ENCODE measurements around the gene NOXA1.

NOXA1 gene

DNA sequence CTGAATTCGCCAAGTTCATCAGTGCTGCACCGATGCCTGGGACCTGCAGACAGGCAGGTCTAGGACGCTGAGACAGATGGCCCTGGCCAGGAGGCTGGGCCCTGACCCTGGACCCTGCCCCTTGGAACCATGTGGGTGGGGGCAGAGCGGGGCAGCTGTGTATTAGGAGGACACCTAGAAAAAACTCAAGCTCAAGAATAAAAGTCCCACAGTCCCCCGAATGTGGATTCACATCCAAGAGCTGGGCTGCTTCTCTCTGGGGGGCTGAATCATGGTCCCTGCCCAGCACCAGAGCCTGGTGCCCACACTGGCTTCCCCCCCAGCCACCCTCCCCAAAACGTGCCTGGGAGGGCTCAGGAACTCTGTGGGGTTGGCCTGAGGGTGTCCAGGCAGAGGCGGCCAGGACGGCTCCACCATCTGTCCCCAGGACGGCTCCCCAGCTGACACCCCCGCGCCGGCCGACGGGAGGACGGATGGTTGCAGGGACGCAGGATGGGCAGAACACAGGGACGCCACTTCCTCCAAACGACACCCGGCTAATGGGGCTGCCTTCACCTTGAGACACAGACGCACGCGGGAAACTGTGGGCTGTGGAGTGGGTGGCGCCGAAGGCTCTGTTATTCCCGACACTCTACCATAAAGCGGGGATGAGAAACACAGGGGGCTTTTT, 35.2 kb upstream of the NOXA1 start:
- Histone ChIP-seq H3K36me3 (replicated peaks) (no peaks in the 10 kb centered on the region), H3K27me3 (replicated peaks) (no peaks in the 10 kb centered on the region), H3K4me3 (ENCODE audit: low read depth, low read length) (no peak overlapping the region), H3K27ac (no peak overlapping the region)
- in situ Hi-C loops (cut with HindIII; ENCODE audit: low pct_ligation_motif_present, low sequenced_read_pairs), result no loop called here
- TF ChIP-seq, protein P1, sequence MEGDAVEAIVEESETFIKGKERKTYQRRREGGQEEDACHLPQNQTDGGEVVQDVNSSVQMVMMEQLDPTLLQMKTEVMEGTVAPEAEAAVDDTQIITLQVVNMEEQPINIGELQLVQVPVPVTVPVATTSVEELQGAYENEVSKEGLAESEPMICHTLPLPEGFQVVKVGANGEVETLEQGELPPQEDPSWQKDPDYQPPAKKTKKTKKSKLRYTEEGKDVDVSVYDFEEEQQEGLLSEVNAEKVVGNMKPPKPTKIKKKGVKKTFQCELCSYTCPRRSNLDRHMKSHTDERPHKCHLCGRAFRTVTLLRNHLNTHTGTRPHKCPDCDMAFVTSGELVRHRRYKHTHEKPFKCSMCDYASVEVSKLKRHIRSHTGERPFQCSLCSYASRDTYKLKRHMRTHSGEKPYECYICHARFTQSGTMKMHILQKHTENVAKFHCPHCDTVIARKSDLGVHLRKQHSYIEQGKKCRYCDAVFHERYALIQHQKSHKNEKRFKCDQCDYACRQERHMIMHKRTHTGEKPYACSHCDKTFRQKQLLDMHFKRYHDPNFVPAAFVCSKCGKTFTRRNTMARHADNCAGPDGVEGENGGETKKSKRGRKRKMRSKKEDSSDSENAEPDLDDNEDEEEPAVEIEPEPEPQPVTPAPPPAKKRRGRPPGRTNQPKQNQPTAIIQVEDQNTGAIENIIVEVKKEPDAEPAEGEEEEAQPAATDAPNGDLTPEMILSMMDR (IDR thresholded peaks at IDR 0.05; ENCODE audit: low read depth, low read length, missing control alignments), result no peak
- no peak for DNase-seq

DNA sequence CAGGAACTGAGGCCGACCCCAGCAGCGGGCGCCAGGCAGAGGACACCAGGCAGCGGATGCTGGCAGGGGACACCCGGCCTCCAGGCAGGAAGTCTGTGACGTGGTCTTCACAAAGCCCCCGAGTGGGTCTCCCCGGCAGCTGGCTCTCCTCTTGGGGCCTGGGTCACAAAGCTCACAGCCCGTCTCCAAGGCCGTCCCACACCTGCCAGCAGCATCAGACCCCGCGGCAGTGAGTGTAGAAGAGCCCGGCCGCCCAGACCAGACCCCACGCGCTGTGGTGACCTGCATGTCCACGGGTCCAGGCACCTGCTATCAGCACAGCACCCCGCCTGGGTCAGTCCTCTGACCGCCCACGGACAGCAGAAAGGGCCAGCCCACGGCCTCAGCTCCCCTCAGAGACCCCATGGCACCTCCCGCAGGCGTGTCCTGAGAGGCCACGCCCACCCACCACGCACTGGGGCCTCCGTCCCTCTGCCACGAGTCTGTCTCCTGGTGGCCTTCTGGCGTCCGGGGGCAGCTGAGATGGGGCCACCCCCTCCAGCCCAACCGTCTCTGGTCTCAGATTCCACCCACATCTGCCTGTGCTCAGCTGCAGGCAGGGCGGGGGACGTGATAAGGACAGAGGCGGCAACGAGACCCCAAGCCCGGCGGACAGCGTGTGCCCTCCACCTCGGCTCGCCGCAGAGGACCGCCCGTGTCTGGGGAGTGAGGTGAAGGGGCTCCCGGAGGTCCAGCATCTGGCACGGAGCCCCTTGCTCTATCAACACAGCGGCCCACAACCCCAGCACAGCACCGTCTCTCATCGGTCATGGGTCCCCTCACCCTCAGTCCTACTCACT, 34.4 kb upstream of the NOXA1 start:
- Histone ChIP-seq H3K4me3 (ENCODE audit: low read depth, low read length) (no peak overlapping the region), H3K36me3 (replicated peaks) (no peaks in the 10 kb centered on the region), H3K27ac (no peak overlapping the region), H3K27me3 (replicated peaks) (no peaks in the 10 kb centered on the region)
- in situ Hi-C loops (cut with HindIII; ENCODE audit: low pct_ligation_motif_present, low sequenced_read_pairs), result no loop called here
- TF ChIP-seq, protein P1 (IDR thresholded peaks at IDR 0.05; ENCODE audit: low read depth, low read length, missing control alignments), result no peak
- no peak for DNase-seq

DNA sequence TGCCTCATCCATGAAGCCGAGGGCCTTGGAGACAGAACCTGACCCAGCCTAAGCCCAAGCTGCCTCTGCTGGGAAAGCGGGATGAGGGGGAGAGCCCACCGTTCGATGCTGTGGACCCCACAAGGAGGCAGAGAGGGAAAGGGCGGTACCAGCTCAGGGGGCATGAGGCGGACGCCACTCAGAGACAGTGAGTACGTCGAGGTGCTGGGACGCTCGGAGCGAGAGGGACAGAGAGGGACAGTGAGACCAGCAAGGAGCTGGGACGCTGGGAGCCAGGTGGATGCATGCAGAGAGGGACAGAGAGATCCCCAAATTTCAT, 33.8 kb upstream of the NOXA1 start:
- no peaks in the 10 kb centered on the region for H3K36me3 ChIP-seq (replicated peaks)
- H3K27ac ChIP-seq, result no peak overlapping the region
- DNase-seq, result no peak
- no peaks in the 10 kb centered on the region for H3K27me3 ChIP-seq (replicated peaks)
- TF ChIP-seq, protein P1 (IDR thresholded peaks at IDR 0.05; ENCODE audit: low read depth, low read length, missing control alignments), result no peak
- in situ Hi-C loops (cut with HindIII; ENCODE audit: low pct_ligation_motif_present, low sequenced_read_pairs), result no loop called here
- H3K4me3 ChIP-seq (ENCODE audit: low read depth, low read length), result no peak overlapping the region

DNA sequence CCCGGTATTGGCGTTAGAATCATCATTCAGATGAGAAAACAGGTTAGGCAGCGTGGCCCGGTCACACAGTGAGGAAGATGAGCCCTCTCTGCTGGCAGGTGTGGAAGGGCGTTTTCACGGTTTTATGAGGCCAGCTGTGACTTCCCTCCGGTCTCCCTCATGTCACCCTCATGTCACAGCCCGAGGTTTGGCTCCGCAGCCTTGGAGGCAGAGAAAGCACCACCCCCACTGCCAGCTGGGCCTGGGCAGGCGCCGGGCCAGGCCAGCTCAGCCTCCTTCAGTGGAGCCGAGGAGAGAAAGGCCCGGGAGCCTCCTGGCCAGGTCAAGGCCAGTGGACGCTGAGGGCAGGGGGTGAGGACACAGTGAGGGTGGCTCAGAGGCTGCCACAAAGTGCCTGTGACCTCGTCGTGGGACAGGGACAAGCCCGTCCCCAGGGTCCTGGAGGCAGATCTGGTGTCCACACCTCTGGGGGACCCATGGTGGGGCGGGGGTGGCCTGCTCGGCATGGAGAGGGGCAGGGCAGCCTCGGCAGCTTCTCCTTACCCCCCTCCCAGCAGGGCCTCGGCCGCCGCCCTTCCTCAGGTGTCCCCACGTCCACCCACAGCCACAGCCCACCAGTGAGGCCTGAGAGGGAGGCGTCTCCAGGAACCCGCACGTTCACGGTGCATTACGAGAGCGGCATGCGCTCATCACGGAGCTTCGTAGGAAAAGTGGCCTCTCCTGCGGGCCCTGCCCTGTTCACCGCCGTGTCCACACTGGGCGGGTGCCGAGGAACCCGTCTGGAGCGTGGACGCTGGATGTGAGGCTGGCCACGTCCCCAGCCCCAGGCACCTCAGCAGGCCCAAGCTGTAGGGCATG, 32.4 kb upstream of the NOXA1 start:
- TF ChIP-seq, protein P1 (IDR thresholded peaks at IDR 0.05; ENCODE audit: low read depth, low read length, missing control alignments), result no peak
- H3K27me3 ChIP-seq (replicated peaks), result no peaks in the 10 kb centered on the region
- no peaks in the 10 kb centered on the region for H3K36me3 ChIP-seq (replicated peaks)
- DNase-seq, result no peak
- no peak overlapping the region for H3K27ac ChIP-seq
- in situ Hi-C loops (cut with HindIII; ENCODE audit: low pct_ligation_motif_present, low sequenced_read_pairs), result no loop called here
- H3K4me3 ChIP-seq (ENCODE audit: low read depth, low read length), result no peak overlapping the region

DNA sequence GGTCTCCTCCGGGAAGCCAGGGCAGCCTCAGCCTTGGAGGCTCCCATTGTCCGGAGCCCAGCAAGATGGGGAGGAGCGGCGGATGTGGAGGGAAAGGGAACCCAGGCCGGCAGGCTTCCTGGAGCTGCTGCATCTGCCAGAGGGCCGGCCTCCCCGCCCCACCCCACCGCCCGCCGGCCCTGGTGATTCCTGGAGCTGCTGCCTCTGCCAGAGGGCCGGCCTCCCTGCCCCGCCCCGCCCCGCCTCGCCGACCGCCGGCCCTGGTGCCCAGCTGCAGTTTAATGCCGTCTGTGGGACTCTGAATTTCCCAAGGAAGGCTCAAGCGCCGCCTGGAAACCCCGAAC, 31.8 kb upstream of the NOXA1 start:
- no peaks in the 10 kb centered on the region for H3K27me3 ChIP-seq (replicated peaks)
- in situ Hi-C loops (cut with HindIII; ENCODE audit: low pct_ligation_motif_present, low sequenced_read_pairs), result no loop called here
- DNase-seq, result no peak
- H3K27ac ChIP-seq, result no peak overlapping the region
- TF ChIP-seq, protein P1 (IDR thresholded peaks at IDR 0.05; ENCODE audit: low read depth, low read length, missing control alignments), result no peak
- no peaks in the 10 kb centered on the region for H3K36me3 ChIP-seq (replicated peaks)
- no peak overlapping the region for H3K4me3 ChIP-seq (ENCODE audit: low read depth, low read length)

Data from brain microvascular endothelial cell (primary cell).